NCI-H345 treated with DMSO at 0.1 percent for 48 hours (cell line): Measurements from ENCODE around the gene GHR.
"Not testable (repeated sequence)": the region's sequence is repeated elsewhere in the genome, so short reads cannot be mapped to it uniquely, and the experiment has no call there.

Experiments used
- DNase-seq: peaks from one replicate; lab custom pipeline; 2025; ENCODE audit not compliant: unreplicated experiment; lab: John Stamatoyannopoulos, UW

GHR gene

DNA sequence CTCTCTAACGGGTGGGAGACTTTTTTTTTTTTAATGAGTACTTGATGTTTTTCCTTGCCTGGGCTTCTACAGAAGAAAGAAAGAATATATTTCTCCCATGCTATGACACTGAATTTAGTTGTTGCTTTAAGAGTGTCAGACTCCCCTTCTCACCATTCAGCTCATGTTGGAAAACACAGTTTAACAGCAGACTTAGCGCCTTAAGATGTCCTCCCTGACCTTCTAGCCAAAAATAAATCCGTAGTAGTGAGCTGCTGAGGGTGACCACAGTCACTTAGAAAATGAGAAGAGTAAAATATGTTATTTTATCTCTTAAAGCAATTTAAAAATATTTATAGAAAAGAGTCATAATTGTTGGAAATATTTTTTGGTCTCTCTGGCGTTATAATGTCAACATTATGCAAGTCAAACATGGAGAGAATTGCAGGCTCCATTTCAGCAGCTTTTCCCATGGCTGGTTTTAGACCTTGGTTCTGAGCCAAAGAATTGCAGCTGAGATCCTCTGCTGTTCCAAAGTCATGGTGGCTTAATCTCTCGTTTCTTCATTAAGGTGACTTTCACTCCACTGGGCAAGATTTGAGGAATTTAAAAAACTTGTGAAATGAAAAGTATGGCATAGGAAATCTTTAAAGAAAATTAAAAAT lies 143.5 kb downstream of the GHR start:
- no peak for DNase-seq

DNA sequence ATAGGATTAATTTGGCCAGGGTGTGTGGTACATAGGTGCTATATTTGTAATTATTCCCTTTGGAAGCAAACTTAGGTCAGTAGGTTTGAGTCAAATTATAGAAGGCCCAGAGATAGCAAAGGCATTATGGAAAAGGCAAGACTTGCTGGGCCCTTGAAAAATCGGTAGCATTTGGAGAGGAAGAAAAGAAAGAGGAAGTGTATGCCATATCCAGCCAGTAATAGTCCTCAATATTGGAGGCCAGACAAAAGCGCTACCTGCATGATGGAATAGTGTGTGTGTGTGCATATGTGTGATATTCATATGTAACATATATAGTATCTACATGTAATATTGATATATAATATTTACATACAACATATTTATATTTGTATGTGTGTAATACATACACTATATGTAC lies 146.1 kb downstream of the GHR start:
- no peak for DNase-seq

DNA sequence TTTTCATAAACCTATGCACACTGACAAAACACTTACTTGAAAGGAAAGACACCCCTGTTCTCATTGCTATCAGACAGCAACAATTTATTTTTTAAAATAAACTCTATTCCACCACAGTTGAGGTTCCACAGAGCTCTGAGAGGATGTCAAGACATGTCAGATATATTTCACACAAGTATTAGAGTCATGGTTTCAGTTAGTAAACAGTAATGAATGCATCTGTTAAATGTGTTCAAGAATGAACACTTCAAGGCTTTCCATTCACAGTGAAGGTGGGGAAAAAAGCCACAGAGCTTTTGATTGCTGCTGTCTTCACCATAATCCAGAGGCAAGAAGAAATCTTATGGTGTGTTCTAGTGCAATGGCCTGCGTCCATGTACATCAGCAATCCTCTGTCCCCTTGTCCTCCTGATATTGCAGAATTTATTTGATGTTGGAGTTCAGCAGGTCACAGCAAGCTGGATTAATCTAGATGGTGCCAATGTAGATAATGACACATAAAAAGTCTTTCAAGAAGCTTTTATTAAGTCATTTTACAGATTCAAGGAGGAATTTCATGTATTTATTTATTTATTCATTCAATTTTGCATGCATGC lies 146.8 kb downstream of the GHR start:
- no peak for DNase-seq

DNA sequence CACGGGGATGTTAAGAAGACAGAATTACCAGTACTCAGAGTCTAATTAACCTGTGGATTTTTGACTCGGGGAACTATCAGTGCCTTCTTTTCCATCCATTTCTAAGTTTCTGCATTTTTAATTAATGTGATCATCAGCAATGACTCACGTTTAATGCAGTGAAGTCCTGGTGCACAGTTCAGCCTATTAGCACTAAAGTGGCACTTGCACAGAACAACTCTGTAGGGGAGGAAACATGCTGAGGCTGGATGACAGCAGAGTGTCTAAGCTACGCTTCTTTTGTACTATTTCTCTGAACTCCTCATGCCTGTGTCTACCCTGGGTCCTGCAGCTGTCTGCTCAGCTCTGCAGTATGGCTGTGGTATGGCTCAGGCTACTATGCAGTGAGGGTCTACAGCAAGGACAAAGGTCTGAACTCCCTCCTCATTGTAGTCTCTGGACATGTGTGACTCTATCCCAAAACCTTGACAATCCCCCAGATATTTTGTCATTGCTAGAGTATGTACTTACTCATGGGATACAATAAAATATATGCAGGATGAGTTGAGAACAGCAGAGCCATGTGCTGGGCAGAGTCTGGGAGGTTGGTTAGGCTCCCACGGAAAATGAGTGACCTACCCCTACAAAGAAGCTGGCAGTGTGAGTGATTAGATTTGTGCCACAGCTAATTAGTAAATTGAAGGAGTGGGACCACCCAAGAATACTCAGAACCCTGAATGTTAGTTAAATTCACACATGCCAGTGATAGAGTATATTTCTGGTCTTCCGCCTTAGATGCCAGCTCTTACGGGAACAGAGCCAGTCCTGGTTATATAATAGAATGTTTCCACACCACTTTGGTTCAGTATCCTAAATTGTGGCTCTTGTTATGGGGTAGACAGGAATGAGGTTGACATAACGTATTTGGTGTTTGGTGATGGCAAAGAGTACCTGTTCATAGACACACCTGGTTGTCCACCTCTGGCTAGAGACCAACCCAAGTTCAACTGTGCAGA lies 148.0 kb downstream of the GHR start:
- DNase-seq = no peak

DNA sequence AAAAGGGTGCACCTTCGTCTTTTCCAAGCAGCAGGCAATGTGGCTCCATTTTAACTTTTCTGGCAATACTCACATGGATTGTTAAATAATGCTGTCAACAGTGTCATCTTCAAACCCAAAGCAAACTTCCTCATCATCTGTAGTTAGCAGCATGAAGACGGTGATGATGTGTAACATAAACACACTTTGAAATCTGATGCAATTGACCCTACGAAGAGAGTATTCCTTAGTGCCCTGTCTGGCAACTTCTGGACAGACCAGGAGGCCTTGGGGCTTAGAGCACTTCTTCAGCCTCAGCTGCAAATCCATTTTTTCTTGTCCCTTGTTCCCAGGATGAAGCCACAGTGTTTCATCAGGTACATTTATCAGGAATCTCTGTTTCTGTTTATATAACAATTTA lies 149.1 kb downstream of the GHR start:
- DNase-seq = no peak

DNA sequence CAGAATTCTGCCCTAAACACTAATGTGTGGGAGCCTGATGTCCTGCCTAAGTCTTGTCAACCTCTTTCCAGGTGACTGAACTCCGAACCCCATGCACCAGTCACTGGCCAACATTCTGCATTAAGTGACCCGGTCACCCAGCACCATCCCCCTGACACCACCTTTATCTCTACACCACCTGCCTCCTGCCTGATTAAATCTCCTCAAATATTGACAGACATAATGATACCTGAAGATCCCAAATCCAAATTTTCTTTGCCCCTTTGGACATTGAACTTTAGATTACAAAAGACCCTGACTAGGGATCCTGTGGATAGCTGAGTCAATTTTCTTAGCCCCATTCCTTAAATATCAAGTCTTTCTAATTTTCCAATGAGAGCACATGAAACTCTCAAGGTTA lies 150.1 kb downstream of the GHR start:
- no peak for DNase-seq

DNA sequence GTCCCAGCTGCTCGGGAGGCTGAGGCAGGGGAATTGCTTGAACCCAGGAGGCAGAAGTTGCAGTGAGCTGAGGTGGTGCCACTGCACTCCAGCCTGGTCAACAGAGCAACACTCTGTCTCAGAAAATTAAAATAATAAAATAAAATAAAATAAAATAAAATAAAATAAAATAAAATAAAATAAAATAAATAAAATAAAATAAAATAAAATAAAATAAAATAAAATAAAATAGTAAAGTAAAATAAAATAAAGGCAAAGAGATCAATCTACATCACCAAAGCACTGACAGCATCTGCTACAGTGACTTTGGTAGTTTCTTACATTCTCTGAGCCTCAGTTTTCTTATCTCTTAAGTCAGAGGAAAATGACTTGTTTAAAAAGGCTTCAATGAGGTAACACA lies 152.7 kb downstream of the GHR start:
- not testable (repeated sequence) for DNase-seq

DNA sequence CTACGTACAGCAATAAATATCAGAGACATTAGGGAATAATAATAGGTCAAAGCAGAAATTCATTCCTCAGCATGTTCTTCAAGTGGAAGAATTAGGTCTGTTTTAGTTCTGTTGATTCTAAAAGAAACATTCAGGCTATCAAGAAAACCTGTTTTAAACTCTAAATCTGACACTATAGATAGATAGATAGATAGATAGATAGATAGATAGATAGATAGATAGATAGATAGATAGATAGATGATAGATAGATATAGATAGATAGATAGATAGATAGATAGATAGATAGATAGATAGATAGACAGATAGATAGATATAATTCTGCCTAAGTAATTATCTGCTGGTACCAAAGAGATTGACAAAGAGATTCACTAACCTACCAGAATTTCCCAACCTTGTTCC lies 155.7 kb downstream of the GHR start:
- not testable (repeated sequence) for DNase-seq

DNA sequence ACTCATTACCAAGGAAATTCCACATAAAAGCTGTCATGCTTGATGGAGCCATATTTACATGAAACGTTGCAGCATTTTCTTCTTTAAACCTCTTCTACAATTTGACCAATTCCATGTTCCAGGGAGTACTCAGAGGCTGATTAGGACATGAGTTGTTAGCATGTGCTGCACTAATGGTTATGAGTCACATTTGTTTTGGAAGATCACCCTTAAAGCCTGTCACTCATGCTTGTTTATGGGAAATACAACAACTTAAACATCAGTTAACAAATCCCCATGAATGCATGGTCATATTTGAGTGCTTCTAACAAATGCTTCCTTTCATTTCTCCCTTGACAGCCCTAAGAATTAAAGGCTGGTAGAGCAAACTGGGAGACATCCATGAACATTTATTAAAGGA lies 156.1 kb downstream of the GHR start:
- no peak for DNase-seq

DNA sequence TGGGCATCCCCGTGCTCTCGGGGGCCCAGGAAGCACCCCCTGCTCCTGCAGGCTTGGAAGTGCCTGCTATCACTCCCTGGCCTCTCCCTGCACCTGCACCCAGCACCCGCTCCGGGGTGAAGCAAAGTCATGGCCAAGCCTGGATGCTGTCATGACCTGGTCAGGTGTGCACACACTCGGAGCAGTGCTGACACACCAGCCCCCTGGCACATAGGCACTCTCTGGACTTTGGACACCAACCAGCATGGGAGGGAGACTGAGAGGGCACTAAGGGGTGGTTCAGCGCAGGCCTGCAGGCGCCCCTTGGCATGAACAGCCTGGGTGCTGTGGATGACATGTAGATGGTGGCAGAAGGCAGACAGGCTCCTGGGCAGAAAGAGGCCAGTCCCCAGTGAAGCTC lies 158.6 kb downstream of the GHR start:
- DNase-seq = no peak

DNA sequence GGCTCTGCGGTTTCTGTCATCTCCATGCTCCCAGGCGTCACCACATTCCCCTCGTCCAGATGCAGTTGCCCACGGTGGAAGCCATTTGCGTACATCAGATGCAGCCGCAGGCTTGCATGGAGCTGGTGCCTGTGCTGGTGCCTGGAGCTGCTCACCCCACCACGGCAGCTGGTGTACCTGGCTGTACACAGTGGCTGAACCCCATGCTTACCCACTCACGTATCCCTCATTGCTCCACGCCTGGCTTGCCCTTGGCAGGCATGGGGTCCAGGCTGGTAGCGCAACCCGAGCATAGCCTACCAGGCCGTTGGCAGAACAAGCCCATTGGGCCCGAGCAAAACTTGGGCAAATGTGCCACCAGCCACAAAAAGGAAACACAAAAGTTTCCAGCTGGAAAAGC lies 159.5 kb downstream of the GHR start:
- no peak for DNase-seq

DNA sequence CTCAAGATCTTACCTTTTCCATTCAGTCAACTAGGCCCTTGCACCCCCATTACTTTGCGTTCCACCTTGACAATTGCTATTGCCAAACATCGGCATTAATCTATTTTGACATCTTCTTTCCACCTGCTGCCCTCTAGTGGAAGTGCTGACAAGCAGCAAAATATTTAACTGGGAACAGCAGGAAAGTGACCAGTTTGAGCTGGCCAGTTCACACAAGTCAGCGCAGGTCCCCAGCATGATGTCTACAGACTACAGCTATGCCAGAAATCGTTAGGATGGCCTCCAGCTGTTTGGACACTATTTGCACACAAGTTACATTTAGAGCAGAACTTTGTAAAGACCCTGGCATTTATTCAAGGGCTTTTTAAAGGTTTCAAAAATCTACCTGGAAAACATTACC lies 160.1 kb downstream of the GHR start:
- no peak for DNase-seq

DNA sequence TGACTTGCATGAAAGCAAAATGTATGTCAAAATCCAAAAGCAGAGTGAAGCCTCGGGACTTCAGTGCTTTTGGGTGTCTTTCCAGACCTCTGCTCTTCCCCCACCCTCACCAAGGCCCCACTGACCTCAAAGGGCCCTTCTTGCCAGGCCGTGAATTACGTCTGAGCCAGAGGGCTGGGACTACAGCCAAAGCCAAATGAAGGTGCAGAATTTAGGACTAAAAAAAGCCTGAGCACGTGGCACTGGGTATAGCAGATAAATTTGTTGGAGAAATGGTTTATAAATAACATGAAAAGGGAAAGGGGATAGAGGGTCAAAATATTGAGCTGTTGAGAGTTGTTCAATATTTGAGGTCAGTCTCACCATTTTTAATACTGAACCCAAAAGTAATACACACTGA lies 163.4 kb downstream of the GHR start:
- no peak for DNase-seq

DNA sequence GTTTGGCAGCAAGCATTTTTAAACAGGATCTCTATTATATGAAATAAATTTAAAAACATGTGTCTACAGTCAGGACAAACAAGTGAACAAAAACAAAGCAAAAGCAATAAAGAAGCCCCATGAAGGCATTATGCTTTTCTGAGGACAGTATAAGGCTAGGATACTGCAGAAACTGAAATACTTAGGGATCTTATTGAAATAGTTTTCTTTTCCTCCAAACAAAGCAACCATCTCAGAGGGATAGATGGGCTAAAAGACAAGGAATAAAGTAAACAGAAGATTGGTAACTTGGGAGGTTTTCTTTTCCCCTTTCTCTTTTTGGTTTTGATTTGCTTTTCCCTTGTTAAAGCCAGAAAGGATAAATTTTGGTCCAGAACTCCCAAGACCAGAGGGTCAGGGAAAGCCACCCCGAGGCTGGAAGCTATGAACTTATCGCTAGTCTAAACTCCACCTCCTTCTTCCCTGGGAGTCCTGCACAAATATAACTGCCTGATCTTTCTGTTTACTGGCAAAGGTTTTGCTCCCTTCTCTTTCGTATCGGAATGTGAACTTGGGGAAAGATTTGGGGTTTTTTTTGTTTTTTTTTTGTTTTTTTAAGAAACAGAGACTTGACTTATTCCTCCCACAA lies 164.0 kb downstream of the GHR start:
- DNase-seq = no peak

DNA sequence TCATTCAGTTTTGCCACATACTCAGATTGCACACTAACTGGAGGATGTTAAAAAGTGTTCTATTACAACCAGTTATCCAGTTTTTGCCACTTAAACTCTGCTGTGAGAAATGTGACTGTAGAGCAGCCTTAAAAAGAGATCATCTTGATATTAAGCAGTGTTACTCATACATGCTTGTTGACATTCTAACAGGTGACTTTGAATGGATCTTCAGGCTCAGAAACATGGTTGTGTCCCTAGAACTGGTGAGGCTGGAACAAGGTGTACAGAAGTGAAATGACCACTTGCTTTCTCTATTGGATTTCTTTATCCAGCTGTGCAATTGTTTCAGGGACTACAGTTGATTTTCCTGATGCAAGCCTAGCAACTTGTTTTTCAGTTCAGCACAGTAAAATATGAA lies 167.3 kb downstream of the GHR start:
- no peak for DNase-seq

DNA sequence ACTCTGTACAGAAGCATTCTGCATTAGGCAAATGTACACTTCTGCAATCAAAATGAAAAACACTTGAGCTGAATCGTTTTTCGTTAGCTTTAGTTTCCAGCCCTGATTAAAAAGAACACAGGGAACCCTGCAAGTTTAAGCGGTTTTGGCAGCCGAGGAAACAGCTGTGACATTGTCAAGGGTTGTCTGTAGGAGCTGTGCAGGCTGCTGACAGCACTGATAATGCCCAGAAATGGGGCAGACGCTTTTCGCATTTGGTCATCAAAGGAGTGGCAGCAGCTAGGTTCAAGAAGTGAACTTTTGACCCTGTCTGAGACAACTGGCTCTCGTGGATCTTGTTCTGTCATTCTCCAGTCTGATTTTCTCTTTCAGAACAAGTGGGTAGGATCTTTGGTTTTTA lies 167.8 kb downstream of the GHR start:
- no peak for DNase-seq

DNA sequence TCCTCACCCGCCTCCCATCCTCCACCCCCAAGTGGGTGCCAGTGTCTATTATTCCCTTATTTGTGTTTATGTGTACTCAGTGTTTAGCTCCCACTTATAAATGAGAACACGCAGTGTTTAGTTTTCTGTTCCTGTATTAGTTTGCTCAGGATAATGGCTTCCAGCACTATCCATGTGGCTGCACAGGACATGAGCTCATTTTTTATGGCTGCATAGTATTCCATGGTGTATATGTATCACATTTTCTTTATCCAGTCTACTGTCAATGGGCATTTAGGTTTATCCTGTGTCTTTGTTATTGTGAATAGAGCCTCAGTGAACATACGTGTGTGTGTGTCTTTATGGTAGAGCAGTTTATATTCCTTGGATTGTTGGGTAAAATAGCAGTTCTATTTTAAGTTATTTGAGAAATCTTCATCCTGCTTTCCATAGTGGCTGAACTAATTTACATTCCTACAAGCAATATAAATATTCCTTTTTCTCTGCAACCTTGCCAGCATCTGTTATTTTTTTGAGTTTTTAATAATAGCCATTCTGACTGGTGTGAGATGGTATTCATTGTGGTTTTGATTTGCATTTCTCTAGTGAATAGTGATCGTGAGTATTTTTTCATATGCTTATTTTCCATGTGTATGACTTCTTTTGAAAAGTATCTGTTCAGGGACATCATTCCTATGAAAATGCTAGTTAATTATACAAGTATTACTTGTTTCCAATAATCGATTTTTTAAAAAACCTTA lies 169.3 kb downstream of the GHR start:
- DNase-seq = no peak

DNA sequence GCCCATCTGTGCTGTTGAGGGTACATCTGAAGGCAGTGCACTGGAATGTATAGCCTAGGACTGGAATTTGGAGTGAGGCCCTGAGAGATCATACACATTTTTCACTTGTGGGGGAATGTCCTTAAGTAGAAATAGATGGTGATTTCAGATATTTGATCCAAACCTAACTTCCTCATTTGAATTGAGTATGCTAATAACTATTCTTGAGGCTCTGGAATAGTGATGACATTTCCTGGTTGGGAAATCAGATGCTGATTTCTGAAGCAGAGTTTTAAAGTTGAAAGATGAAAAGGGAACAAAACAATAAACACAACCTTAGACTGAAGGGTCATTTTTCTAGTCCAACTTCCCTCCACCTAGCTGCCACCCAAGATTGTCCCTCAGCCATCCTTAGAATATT lies 170.4 kb downstream of the GHR start:
- DNase-seq = no peak

DNA sequence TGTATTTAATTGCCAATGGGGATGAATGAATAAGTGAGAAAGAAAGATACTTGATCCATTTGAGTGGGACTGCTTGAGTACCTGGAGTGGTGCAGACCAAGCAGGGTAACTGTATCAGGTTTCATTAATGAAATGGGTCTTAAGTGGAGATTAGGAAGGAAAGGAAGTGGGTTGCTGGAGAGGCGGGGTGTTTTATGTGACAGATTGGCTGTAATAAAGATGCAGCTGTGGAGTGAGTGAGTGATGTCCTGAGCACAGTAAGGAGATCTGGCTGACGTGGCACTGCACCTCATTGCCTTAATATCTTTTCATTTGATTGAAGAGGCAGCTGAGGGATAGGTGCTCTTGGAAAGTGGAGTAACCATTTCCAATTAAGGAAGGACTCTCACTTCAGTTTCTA lies 172.4 kb downstream of the GHR start:
- no peak for DNase-seq

DNA sequence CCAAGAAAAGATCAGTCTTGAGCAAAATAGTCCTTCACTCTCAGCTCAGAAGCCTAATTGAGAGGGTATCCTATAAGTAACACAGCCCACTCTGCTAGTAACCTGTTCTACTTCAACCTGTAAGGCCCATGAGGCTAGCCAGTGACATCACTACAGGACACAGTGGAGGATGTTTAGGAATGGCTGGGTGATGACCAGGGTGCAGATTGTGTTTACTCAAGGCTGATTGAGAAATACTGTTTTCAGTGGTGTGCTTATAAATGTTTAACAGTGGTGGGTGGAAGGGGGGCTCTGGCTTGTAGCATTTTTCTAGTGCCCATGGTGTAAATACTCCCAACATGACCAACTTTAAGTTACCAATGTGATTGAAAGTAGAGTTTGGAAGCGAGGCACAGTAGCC lies 173.6 kb downstream of the GHR start:
- DNase-seq = no peak

DNA sequence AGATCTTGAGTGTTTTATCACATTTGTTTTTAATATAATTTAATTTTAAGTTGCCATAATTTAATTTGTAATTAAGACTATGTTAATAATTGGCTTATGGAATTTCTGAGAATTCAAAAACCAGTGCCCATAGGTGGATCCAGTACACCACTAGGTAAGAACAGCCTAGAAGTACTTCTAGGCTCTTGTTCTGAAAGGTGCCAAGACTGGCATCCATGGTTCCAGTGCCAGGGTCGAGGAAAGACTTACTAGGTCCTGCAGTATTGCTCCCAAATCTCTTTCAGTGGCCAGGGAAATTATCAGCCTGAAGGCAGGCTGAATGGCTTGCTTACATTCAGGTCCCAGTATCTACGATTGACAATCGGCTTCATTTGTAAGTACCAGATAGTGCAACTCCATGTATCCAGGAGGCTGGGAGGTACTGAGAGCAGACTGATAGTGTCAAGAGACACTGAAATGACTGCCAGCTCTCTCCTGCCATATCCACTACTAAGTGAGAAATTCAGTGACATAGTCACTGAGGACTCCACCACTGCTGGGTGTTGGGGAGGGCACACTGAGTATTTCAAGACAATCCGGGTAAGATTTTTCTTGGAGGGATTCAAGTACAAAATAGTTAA lies 174.2 kb downstream of the GHR start:
- no peak for DNase-seq
